OCI-LY7 (cell line): ENCODE measurements around the gene FLCN. TPM values are rescaled to one million over a fixed set of nuclear protein-coding genes. Genes with fewer than 3 reads are reported as not detected.
"Not testable (repeated sequence)": the region's sequence is repeated elsewhere in the genome, so short reads cannot be mapped to it uniquely, and the experiment has no call there.

Experiments used
- BruUV-seq: library from RNA; stranded (reverse); fragments of 400-500 nt; replicated peaks from 2 replicates; lab custom pipeline; 2021; lab: Mats Ljungman, UMichigan
- CTCF ChIA-PET: fragments of 300-600 bp; sonication (Branson Sonifier 250); formaldehyde crosslinking; loops from one replicate; lab custom pipeline; 2022; ENCODE audit warnings: antibody characterized with exemption; ENCODE audit not compliant: unreplicated experiment; lab: Charles Lee
- POLR2A ChIA-PET: fragments of 300-600 bp; sonication (Branson Sonifier 250); formaldehyde crosslinking; loops from one replicate; lab custom pipeline; 2022; ENCODE audit warnings: antibody characterized with exemption; lab: Charles Lee
- DNase-seq: peaks from one replicate; pipeline ENCODE4 v3.0.0-alpha.2; 2015; ENCODE audit warnings: low spot score
- H2AFZ ChIP-seq: fragments of 200-600 bp; sonication (generic), shearing (Covaris generic); 2 replicates; pipeline ENCODE4 v1.6.1; 2014; ENCODE audit warnings: mild to moderate bottlenecking, antibody characterized with exemption, low read length, moderate library complexity
- H3K27ac ChIP-seq: fragments of 200-600 bp; sonication (generic); 2 replicates; pipeline ENCODE4 v1.5.1; 2014; ENCODE audit warnings: mixed run types, low read depth, mild to moderate bottlenecking, moderate library complexity, low read length, inconsistent platforms; ENCODE audit not compliant: poor library complexity, severe bottlenecking
- H3K36me3 ChIP-seq: fragments of 200-600 bp; sonication (generic); 2 replicates; pipeline ENCODE4 v1.6.1; 2014; ENCODE audit warnings: mild to moderate bottlenecking, antibody characterized with exemption, low read length, moderate library complexity, mixed read lengths; ENCODE audit not compliant: insufficient read depth
- H3K4me1 ChIP-seq: fragments of 200-600 bp; sonication (generic); 2 replicates; pipeline ENCODE4 v1.5.1; 2014; ENCODE audit warnings: mild to moderate bottlenecking, low read length; ENCODE audit not compliant: insufficient read depth, poor library complexity, severe bottlenecking
- H3K4me2 ChIP-seq: fragments of 200-600 bp; sonication (generic); 2 replicates; pipeline ENCODE4 v1.6.1; 2014; ENCODE audit warnings: mild to moderate bottlenecking, low read length
- H3K4me3 ChIP-seq: fragments of 200-600 bp; sonication (generic); 2 replicates; pipeline ENCODE4 v1.5.1; 2014; ENCODE audit warnings: mild to moderate bottlenecking, low read depth, low read length; ENCODE audit not compliant: poor library complexity, severe bottlenecking
- H3K79me2 ChIP-seq: fragments of 200-600 bp; sonication (generic); 2 replicates; pipeline ENCODE4 v1.6.1; 2016; ENCODE audit warnings: low read depth, mild to moderate bottlenecking, low read length, moderate library complexity, mixed read lengths; ENCODE audit not compliant: insufficient read depth
- H3K9me2 ChIP-seq: fragments of 200-600 bp; sonication (generic); 2 replicates; pipeline ENCODE4 v1.6.1; 2016; ENCODE audit warnings: mild to moderate bottlenecking, low read length, mixed read lengths; ENCODE audit not compliant: insufficient read depth
- H3K9me3 ChIP-seq: fragments of 200-600 bp; sonication (generic); 2 replicates; pipeline ENCODE4 v1.6.1; 2014; ENCODE audit warnings: mild to moderate bottlenecking, mixed run types, low read length, mixed read lengths
- H4K20me1 ChIP-seq: fragments of 200-600 bp; sonication (generic); 2 replicates; pipeline ENCODE4 v1.6.1; 2014; ENCODE audit warnings: mild to moderate bottlenecking, antibody characterized with exemption, low read length, moderate library complexity, mixed read lengths; ENCODE audit not compliant: insufficient read depth
- EZH2phosphoT487 ChIP-seq: fragments of 200-600 bp; sonication (generic); IDR thresholded peaks from 2 replicates; pipeline ENCODE4 v1.6.1; 2018; ENCODE audit warnings: low read depth, borderline replicate concordance, mild to moderate bottlenecking, mixed run types, antibody characterized with exemption, low read length, moderate library complexity, mixed read lengths
- intact Hi-C: fragments of 100-400 bp; cut with micrococcal nuclease; formaldehyde crosslinking; loops from one replicate; pipeline ENCODE4 v1.10.0; 2022; ENCODE audit not compliant: unreplicated experiment
- total RNA-seq, 2 experiments: library from RNA; depleted of rRNA in 1 of 2; stranded (reverse); fragments of >200 nt in 1 of 2; shearing (Covaris generic) in 1 of 2; gene quantifications; 2 replicates each; pipeline ENCODE4 v1.2.3, GENCODE V29; 2014 to 2022
- TF ChIP-seq, protein P1 (sequence below): fragments of 200-600 bp; sonication (generic); conservative IDR thresholded peaks from 2 replicates; pipeline ENCODE4 v1.5.1; 2014; ENCODE audit warnings: mild to moderate bottlenecking, antibody characterized with exemption, low read length, moderate library complexity, mixed read lengths

Gene FLCN
- total RNA-seq, 2 experiments from 2014 or later, result 20.5 to 20.9 TPM

DNA sequence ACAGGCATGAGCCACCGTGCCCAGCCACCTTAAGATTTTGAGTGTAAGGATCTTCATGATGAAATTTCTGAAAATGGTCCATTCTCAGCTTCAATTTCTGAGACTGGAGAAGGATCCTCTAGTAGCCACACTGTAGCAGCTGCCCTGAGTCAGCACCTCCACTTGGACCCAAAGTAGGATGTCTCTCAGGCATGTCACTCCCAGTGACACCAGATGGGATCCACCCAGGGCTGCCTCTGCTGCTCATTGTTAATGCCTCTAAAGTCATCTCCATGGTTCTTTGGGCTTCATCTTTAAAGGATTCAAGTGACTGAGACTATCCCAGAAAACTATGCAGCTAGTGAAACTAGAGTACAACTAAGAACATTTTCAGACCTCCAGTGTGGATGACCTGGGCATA, 38.7 kb downstream of the FLCN start:
- TF ChIP-seq, protein P1, sequence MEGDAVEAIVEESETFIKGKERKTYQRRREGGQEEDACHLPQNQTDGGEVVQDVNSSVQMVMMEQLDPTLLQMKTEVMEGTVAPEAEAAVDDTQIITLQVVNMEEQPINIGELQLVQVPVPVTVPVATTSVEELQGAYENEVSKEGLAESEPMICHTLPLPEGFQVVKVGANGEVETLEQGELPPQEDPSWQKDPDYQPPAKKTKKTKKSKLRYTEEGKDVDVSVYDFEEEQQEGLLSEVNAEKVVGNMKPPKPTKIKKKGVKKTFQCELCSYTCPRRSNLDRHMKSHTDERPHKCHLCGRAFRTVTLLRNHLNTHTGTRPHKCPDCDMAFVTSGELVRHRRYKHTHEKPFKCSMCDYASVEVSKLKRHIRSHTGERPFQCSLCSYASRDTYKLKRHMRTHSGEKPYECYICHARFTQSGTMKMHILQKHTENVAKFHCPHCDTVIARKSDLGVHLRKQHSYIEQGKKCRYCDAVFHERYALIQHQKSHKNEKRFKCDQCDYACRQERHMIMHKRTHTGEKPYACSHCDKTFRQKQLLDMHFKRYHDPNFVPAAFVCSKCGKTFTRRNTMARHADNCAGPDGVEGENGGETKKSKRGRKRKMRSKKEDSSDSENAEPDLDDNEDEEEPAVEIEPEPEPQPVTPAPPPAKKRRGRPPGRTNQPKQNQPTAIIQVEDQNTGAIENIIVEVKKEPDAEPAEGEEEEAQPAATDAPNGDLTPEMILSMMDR, result no peak
- TF ChIP-seq EZH2phosphoT487, result no peak
- DNase-seq, result no peak
- no peaks in the 10 kb centered on the region for H3K36me3 ChIP-seq
- H3K9me2 ChIP-seq, result no peaks in the 10 kb centered on the region
- no peak overlapping the region for H3K4me3 ChIP-seq
- no peaks in the 10 kb centered on the region for H3K4me1 ChIP-seq
- ChIA-PET POLR2A (no interaction called here), CTCF (no interaction called here)
- intact Hi-C loops, result no loop called here
- H4K20me1 ChIP-seq, result no peaks in the 10 kb centered on the region
- H3K79me2 ChIP-seq, result no peaks in the 10 kb centered on the region
- no peaks in the 10 kb centered on the region for H3K9me3 ChIP-seq
- H3K4me2 ChIP-seq, result no peak overlapping the region
- no peak overlapping the region for H2AFZ ChIP-seq
- no TSS peak for BruUV-seq
- no peak overlapping the region for H3K27ac ChIP-seq

DNA sequence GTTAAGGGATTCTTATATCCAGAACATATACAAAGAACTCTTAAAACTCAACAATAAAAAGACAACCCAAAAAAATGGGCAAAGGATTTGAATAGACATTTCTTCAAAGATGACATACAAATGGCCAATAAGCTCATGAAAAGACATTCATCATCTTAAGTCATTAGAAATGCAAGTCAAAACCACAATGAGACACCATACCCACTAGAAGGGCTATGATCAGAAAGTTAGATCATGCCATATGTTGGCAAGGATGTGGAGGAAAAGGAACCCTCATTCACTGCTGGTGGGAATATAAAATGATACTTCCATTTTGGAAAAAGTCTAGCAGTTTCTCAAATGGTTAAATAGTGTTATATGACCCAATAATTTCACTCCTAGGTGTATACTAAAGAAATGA, 40.2 kb downstream of the FLCN start:
- DNase-seq, result no peak
- H3K79me2 ChIP-seq, result no peaks in the 10 kb centered on the region
- no peaks in the 10 kb centered on the region for H3K4me1 ChIP-seq
- H2AFZ ChIP-seq, result no peak overlapping the region
- no peak overlapping the region for H3K27ac ChIP-seq
- ChIA-PET POLR2A (interaction anchor here (0.9 kb wide), 1 partner anchor 76 kb away, joined by 3 read pairs; no protein-coding TSS in a partner anchor), CTCF (no interaction called here)
- no peaks in the 10 kb centered on the region for H3K9me3 ChIP-seq
- no peaks in the 10 kb centered on the region for H3K36me3 ChIP-seq
- no peak for TF ChIP-seq EZH2phosphoT487
- TF ChIP-seq, protein P1, result no peak
- H3K4me2 ChIP-seq, result no peak overlapping the region
- BruUV-seq, result no TSS peak
- no peaks in the 10 kb centered on the region for H3K9me2 ChIP-seq
- H4K20me1 ChIP-seq, result no peaks in the 10 kb centered on the region
- intact Hi-C loops, result no loop called here
- no peak overlapping the region for H3K4me3 ChIP-seq

DNA sequence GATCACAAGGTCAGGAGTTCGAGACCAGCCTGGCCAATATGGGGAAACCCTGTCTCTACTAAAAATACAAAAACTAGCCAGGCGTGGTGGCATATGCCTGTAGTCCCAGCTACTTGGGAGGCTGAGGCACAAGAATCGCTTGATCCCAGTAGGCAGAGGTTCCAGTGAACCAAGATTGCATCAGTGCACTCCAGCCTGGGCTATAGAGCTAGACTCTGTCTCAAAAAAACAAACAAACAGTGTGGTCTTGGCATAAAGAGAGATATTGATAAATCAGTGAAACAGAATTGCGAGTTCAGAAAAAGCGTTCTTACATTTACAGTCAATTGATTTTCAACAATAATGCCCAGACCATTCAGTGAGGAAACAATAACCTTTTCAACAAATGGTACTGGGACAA, 41.5 kb downstream of the FLCN start:
- H3K4me1 ChIP-seq, H3K36me3 ChIP-seq, intact Hi-C loops, H2AFZ ChIP-seq, H4K20me1 ChIP-seq, BruUV-seq, H3K79me2 ChIP-seq, DNase-seq, H3K27ac ChIP-seq, CTCF ChIA-PET, H3K4me2 ChIP-seq, H3K4me3 ChIP-seq, H3K9me2 ChIP-seq, H3K9me3 ChIP-seq: not testable (repeated sequence)
- POLR2A ChIA-PET, result interaction anchor here (0.6 kb wide), 1 partner anchor 209 kb away, joined by 3 read pairs; no protein-coding TSS in a partner anchor
